GM18870 (cell line): Measurements from ENCODE around the gene C1orf56.
"Not testable (repeated sequence)": the region's sequence is repeated elsewhere in the genome, so short reads cannot be mapped to it uniquely, and the experiment has no call there.

Experiments
- ATAC-seq: cut with Tn5 transposase; IDR thresholded peaks from one replicate; pipeline ENCODE4 v1.9.1; 2021; ENCODE audit warnings: moderate library complexity; ENCODE audit not compliant: unreplicated experiment

C1orf56 gene

DNA sequence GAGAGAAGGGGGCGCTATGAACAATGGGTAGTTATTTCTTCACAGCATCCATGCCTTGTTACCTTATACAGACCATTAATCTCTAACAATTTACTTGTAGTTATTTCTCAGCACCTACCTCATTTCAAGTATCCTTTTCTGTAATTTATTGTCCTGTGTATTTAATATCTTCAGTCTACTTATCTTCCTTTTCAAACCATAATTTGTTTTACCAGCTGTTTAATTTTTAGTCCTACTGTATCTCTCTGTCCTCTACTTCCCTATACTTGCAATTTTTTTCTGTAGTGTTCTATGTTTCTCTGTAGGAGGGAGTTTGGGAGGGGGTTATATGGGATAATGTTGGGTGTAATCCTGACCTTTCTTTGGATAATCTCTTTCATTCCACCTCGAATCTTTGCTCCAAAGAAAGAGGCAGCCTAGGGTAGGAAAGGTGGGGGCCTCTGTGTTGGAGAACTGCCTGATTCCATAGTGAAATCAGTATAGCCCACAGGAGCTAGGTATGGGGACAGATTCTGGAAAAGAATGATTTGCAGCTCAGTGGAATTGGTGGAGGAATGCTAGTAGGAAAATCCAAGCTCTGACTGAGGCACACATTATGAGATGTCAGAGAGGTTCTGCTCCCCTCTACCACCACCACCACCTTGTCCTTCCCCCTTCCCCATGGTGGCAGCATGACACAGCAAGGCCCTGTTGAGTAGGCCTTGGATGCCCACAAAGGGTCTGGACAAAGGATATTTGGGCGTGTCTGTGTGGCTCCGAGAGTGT, 13.3 kb downstream of the C1orf56 start:
- no peak for ATAC-seq

DNA sequence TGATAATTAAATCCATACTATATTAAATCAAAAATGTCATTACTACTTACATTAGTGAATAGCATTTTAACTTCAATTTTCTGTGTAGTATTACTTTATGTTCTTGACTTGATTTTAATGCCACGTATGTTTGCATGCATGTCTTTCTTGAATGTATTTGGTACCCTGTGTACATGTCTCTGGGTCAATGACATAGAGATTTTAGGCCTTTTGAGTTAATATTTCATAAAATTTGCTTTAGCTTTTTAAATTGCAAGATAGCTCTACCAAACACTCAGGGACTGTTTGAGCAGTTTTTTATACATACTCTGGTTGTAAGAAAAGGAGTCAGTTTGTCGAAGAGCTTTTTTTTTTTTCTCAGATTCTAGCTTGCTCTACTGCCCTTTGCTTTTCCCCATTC, 14.2 kb downstream of the C1orf56 start:
- ATAC-seq: no peak

DNA sequence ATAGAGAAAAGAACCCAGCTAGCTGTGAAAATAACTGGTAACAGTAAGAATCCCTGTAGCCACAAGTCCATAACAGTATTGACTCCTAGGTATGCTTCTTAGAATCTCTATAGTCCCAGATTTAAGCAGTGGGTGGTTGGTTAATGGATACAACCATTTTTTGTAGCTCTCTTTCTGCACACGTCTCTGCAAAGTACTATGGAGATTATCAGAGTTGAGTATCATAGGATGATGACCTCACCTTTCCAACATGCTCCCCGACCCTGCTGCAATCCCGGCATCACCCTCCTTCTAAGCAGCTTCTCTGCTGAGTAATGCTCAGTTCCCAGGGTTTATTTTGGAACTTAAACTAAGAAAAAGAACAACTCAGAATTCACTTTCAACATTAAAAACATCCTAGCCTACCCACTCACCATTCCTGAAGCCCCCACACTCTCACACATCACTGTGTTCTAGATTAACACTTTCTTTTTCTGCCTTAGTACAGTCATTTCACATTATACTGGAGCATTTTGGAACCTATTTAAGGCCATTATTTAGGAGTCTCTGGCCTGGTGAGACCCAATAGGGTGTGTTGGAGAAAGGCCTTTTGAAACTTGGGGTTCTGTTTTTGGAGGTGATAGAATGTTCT, 15.3 kb downstream of the C1orf56 start:
- ATAC-seq: no peak

DNA sequence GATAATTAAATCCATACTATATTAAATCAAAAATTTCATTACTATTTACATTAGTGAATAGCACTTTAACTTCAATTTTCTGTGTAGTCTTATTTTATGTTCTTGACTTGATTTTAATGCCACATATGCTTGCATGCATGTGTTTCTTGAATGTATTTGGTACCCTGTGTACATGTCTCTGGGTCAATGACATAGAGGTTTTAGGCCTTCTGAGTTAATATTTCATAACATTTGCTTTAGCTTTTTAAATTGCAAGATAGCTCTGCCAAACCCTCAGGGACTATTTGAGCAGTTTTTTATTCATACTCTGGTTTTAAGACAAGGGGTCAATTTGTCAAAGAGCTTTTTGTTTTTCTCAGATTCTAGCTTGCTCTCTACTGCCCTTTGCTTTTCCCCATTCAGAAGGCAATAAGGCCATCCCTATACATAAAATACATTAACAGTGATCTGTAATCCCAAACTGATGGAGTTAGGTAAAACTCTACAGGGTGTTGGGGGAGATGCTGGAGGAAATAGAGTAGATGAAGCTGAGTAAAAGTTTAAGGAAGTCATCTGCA, 17.6 kb downstream of the C1orf56 start:
- no peak for ATAC-seq

- ATAC-seq: no peak
Measured at GRCh38 chr1:151067185-151067584, 19.6 kb downstream of the C1orf56 start.

- ATAC-seq: no peak
Measured at GRCh38 chr1:151069103-151069486, 21.5 kb downstream of the C1orf56 start.

DNA sequence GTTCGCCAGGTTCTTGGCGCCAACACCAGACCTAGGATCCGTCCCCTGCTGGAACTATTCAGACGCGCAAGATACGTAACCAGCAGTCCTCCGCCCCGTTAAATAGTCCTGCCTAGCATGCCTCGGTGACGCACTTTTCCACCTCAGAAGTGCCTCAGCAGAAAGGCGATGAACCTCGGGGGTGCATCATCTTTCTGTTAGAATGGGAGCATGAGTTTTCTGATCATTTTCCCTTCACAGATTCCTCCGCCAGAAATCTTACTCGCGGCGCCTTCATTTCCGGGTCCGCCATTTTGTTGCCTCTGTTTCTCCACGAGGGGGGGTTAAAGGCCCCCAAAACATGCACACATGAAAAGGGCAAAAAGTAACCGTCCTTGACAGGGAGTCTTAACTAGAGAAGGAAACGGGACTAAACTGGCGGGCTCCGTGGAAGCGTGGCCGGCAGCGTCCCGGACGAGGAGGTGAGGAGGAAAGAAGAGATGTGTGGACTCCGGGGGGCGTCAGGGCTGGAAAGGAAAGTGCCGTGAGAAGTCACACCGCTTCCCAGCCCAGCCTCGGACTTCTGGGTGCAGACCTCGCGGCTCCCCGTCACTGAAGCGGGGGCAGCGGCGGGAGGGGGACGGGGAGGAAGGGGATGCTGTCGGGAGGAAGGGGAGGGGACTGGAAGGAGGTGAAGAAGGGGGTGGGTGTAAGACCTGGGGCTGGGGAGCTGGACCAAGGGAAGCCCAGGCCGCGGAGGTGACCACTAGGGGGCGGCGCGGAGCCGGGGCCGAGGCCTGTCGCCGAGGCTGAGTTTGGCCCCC, 23.1 kb downstream of the C1orf56 start, which contains the start of gene GABPB2:
GABPB2 (plus strand) TSS at position 288 of the 803 bp plus-strand sequence. CDS start 17,429 bp downstream, outside the sequence.
- no peak for ATAC-seq

- no peak for ATAC-seq
Measured at GRCh38 chr1:151072224-151072623, 24.7 kb downstream of the C1orf56 start.

DNA sequence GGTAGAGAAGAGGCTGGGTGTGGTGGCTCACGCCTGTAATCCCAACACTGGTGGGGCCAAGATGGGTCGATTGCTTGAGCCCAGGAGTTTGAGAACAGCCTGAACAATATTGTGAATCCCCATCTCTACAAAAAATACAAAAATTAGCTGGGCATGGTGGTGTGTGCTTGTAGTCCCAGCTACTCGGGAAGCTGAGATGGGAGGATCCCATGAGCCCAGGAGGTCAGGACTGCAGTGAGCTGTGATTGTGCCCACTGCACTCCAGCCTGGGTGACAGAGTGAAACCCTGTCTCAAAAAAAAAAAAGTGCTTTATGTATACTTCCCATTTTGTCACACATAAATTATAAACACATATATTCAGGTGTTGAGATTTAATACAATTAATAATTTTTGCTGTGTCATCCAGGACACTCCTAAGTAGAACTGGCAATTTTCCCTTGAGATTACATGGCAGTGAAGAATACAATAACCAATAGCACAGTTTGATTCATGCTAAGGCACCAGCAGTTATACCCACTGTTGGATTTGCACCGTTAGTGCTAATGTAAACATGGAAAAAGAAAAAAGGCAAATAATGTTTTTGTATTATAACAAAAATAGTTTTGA, 38.5 kb downstream of the C1orf56 start:
- no peak for ATAC-seq

DNA sequence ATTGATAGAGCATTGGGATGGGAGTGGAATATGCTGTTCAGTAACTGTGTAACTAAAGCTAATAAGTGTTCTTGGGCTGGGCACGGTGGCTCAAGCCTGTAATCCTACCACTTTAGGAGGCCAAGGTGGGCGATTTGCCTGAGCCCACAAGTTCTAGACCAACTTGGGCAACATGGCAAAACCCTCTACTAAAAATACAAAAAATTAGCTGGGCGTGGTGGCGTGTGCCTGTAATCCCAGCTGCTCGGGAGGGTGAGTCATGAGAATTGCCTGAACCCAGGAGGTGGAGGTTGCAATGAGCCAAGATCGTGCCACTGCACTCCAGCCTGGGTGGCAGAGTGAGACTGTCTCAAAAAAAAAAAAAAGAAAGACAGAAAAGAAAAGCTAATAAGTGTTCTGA, 49.9 kb downstream of the C1orf56 start:
- ATAC-seq: not testable (repeated sequence)

DNA sequence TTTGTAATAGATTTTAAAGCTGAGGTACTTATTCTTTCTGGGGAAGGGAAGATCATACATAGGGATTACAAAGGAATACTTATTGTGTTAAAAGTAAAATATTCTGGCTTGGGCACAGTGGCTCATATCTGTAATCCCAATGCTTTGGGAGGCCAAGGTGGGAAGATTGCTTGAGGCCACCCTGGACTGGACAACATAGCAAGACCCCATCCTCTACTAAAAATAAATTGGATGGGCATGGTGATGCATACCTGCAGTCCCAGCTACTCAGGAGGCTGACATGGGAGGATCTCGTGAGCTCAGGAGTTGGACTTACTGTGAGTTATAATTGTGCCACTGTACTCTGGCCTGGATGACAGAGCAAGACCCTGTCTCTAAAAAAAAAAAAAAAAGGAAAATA, 50.6 kb downstream of the C1orf56 start:
- ATAC-seq: no peak
